Transverse colon (tissue), 4 donors: Measurements from ENCODE around the gene BSND.

Experiments used
- CTCF ChIP-seq, 5 experiments: fragments of 200-600 bp in 3 of 5; fragments of 450-650 bp in 2 of 5; sonication (generic) in 3 of 5; IDR thresholded peaks; 1 replicate in 2 of 5; 2 replicates in 3 of 5; pipeline ENCODE4 v1.5.1; 2016 to 2017; ENCODE audit warnings: antibody characterized with exemption in 5 of 5, inconsistent platforms in 3 of 5, mild to moderate bottlenecking in 2 of 5, moderate library complexity in 1 of 5
- EP300 ChIP-seq: sonication (generic); formaldehyde crosslinking; IDR thresholded peaks from one replicate; pipeline ENCODE4 v1.6.1; 2017; ENCODE audit warnings: antibody characterized with exemption, low read depth
- POLR2A ChIP-seq: fragments of 450-650 bp; IDR thresholded peaks from one replicate; pipeline ENCODE4 v1.6.1; 2016; ENCODE audit warnings: antibody characterized with exemption, mild to moderate bottlenecking, moderate library complexity
- POLR2AphosphoS5 ChIP-seq, 3 donors: sonication (generic); formaldehyde crosslinking; IDR thresholded peaks; one replicate each; pipeline ENCODE4 v1.6.1; 2016; ENCODE audit warnings: antibody characterized with exemption in 3 of 3

GRCh38 chr1:55012661-55013060, 13.9 kb downstream of the BSND start:
- TF ChIP-seq CTCF (IDR thresholded peaks at IDR 0.05) (no peak), POLR2AphosphoS5 (IDR thresholded peaks at IDR 0.05) (no peak), POLR2A (no peak), EP300 (no peak)
